Activated T-cell treated with anti-CD3 and anti-CD28 coated beads for 1 hour (primary cell): ENCODE results near the gene CIAO3.
"Not testable (repeated sequence)": the region's sequence is repeated elsewhere in the genome, so short reads cannot be mapped to it uniquely, and the experiment has no call there.

Source experiments
- DNase-seq: peaks from one replicate; pipeline ENCODE4 v3.0.0-alpha.2; 2020; ENCODE audit warnings: low read depth

The CIAO3 gene

GRCh38 chr16:740764-741505 lies at the start of gene CIAO3:
Gene CIAO3 (minus strand): TSS chr16:740997. CDS start chr16:740985, 12 bp downstream.
- peak; percentile 92 for DNase-seq

DNA sequence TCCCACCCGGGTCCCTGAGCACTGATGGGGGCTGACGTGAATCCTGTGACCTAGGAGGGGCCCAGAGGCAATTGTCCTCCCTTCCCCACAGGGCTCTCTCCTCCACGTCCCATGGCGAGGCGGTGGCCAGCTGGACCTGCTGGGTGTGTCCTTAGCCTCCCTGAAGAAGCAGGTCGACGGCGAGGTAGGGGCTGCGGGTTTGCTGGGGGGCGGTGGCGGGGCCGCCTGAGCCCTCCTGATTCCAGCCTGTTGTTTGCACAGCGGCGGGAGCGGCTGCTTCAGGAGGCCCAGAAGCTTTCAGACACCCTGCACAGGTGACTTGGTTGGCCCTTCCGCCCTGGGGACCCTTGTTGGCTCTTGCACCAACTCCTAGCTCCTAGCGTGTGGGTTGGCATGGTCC lies 49.3 kb upstream of the CIAO3 start:
- no peak for DNase-seq

- DNase-seq = no peak
Measured at GRCh38 chr16:789191-789850, 48.5 kb upstream of the CIAO3 start.

DNA sequence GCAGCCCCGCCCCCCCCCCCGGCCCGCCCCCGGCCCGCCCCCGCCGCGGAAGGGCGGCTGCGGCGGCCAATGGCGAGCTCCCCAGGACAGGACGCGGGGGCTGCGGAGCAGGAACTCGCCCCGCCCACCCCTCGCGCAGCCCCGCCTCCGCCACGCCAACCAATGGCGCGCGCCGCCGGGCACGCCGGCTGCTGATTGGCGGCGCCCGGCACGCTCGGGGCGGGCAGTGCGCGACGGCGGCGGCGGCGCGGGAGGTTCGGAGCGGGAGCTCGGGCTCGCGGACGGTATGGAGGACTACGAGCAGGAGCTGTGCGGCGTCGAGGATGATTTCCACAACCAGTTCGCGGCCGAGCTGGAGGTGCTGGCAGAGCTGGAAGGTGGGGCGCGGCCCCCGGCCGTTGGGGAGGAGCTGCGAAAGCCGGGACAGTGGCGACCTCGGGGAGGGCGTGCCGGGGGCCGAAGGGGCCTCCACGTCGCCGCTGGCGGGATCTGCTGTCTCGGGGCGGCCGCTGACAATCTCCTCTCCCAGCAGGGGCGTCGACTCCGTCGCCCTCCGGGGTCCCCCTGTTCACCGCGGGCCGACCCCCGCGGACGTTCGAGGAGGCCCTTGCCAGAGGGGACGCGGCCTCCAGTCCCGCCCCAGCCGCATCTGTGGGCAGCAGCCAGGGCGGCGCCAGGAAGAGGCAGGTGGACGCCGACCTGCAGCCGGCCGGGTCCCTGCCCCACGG lies 47.8 kb upstream of the CIAO3 start, which contains the start of gene CHTF18:
Gene CHTF18 (plus strand): TSS at position 222 of the 728 bp plus-strand sequence. CDS start 65 bp downstream, at position 287.
- DNase-seq = peak; percentile 89

DNA sequence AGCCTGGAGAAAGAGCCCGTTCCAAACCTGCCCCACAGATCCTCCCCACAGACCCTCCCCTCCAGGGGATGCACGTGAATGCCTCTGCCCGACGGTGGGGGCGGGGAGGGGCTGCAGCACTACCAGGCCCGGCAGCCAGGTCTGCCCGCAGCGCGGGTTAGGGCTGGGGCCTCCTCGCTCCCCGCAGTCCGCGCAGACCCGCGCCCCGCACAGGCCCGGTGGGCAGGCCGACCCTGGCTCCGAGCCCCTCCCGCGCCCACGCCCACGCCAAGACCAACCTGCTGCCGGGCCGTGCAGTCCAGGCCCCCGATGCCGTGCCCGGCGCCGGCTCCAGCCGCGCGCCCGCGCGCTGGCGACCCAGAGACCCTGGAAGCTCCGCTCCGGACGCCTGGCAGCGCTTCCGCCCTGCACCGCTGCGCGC lies 47.2 kb upstream of the CIAO3 start, which contains the start of gene RPUSD1:
Gene RPUSD1 (minus strand): TSS at position 404 of the 421 bp plus-strand sequence. CDS start 644 bp downstream, outside the sequence.
- DNase-seq = no peak

DNA sequence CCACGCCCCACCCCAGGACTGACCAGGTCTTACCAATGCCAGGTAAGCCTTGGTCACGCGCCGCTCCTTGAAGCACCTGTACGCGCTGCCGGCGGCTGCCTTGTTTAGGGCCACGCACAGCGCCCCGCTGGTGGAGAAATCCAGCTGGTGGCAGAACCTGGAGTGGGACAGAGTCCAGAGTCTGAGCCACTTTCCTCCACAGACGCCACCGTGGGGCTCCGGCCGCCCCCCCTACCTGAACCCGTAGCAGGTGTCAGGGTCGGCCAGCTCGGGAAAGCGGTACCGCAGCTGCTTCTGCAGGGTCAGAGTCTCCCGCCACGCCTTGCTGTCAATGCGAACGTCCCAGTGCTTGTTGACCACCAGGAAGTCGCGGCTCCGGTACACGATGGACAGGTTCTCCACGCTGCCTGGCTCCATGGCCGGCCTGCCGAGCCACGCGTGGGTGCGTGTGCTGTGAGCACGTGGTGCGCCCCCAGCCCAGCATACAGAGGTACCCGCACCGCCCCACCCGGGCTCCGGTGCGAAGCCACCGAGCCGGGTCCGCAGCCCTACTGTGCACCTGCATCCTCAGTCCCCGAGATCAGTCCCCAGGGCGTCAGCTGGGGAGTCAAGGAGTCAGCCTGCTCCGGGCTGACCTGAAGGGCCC lies 46.6 kb upstream of the CIAO3 start:
- DNase-seq = no peak

GRCh38 chr16:785563-786535 lies 45.1 kb upstream of the CIAO3 start:
- peak; percentile 71 for DNase-seq

DNA sequence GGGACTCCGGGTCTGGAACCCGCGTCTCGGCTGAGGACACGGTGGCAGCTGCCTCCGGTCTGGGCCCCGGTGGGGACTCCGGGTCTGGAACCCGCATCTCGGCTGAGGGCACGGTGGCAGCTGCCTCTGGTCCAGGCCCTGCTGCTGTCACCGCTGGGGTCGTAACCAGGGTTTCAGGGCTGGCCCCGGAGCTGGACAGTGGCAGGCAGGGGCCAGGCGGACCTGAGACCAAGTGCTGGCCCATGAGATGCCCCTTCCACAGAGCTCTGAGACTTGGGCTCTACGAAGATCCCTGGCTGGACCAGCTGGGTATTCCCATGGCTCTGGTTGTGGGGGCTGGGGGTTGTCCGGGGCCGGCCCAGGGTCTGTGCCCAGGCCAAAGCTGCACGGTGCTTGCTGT lies 43.6 kb upstream of the CIAO3 start:
- DNase-seq = no peak

DNA sequence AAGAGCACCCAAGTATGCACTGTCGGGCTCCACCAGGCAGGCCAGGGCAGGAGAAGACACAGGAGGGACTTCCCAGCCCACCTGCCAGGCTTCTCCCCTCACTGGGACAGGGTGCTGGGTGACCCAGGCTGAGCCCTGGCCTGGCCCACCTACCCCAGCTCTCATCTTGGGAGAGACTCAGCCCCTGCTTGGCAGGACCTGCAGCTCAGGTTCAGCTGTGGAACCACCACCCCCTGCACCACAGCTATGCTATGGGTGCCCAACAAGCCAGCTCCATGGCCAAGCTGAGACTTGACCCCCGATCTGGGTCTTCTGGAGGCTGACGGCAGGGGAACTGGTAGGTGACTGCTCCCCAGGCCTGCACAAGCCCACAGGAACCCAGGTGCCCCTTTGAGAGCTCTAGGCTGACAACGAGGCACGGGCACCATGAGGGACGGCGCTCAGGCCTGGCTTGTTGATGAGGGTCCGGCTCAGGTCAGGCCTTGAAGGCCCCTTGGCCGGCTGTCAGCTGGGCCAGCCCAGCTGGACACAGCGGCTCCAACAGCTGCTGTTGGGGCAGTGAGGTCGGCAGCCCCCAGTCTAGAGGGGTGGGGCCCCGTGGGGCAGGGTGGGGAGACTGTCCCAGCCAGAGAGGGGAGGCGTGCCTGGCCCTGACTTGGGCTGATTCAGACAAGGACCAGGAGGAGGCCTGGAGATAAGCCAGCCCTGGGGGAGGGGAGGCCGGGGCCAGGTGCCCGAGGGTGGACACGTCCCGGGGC lies 42.8 kb upstream of the CIAO3 start:
- no peak for DNase-seq

GRCh38 chr16:782766-783403 lies 42.1 kb upstream of the CIAO3 start:
- DNase-seq = no peak

GRCh38 chr16:782258-782657 lies 41.5 kb upstream of the CIAO3 start:
- no peak for DNase-seq

- no peak for DNase-seq
Measured at GRCh38 chr16:781346-782010, 40.7 kb upstream of the CIAO3 start.

- DNase-seq = no peak
Measured at GRCh38 chr16:780296-780695, 39.5 kb upstream of the CIAO3 start.

DNA sequence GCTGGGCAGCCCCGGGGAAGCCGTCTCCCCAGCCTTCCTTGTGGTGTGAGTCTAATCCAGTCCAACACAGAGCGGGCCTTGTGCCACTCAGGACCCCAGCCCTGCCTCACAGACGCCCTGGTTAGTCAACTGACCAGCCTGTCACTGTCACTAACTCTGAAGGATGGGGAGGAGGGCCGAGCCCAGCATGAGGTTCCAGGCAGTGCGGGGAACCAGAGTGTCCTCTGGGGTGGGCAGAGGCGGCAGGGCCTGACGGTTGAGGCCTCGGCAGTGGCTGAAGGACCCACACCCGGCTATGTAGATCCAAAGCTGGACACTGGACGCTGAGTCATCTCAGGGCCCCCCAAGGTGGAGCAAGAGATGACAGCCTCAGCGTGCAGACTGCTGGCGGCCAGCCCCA lies 38.8 kb upstream of the CIAO3 start:
- DNase-seq = no peak

DNA sequence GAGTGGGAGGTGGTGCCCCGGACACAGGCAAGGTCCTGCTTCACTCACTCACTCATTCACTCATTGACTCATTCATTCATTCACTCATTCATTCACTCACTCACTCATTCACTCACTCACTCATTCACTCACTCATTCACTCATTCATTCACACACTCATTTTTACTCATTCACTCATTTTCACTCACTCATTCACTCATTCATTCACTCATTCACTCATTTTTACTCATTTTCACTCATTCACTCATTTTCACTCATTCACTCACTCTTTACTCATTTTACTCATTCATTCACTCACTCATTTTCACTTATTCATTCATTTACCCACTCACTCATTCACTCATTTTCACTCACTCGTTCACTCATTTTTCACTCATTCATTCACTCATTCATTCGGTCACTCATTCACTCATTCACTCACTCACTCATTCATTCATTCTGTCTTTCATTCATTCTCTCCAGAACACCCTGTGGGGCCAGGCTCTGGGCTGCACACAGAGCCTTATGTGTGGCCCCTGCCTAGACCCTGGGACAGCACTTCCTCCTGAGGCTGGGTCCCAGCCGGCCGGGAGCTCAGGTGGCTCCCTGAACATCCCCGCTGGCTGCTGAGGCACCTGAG lies 38.2 kb upstream of the CIAO3 start:
- DNase-seq = no peak

GRCh38 chr16:778447-778846 lies 37.6 kb upstream of the CIAO3 start:
- DNase-seq = no peak

GRCh38 chr16:777826-778225 lies 37.0 kb upstream of the CIAO3 start:
- DNase-seq = no peak

GRCh38 chr16:776824-777223 lies 36.0 kb upstream of the CIAO3 start:
- no peak for DNase-seq

DNA sequence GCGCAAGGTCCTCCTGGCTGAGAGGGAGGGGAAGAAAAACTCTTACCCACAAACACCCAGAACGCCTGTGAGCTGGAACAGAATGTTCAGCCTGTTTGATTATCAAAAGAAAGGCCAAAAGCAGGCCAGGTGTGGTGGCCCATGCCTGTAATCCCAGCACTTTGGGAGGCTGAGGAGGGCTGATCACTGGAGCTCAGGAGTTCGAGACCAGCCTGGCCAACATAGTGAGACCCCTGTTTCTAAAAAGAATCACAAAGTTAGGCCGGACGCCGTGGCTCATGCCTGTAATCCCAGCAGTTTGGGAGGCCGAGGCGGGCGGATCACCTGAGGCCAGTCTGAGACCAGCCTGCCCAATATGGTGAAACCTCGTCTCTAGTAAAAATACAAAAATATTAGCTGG lies 35.5 kb upstream of the CIAO3 start:
- not testable (repeated sequence) for DNase-seq
